ENCODE data around the gene KRTAP5-6.

KRTAP5-6 gene

GRCh38 chr11:1703146-1703545 is 6.2 kb downstream of the KRTAP5-6 start:
- DNase-seq, result no peak

- peak; percentile 51 for DNase-seq
Observed at GRCh38 chr11:1705126-1706052, 8.4 kb downstream of the KRTAP5-6 start.

GRCh38 chr11:1706634-1707400 is 9.8 kb downstream of the KRTAP5-6 start:
- no peak for DNase-seq

GRCh38 chr11:1707751-1708150 is 10.8 kb downstream of the KRTAP5-6 start:
- DNase-seq, result no peak

- DNase-seq, result no peak
Observed at GRCh38 chr11:1708716-1709115, 11.7 kb downstream of the KRTAP5-6 start.

GRCh38 chr11:1714908-1715885 is 18.2 kb downstream of the KRTAP5-6 start:
- no peak for DNase-seq

- DNase-seq, result no peak
Observed at GRCh38 chr11:1717745-1718144, 20.8 kb downstream of the KRTAP5-6 start.

GRCh38 chr11:1718326-1718725 is 21.3 kb downstream of the KRTAP5-6 start:
- no peak for DNase-seq

- DNase-seq, result no peak
Observed at GRCh38 chr11:1719781-1720180, 22.8 kb downstream of the KRTAP5-6 start.

- peak; percentile 55 for DNase-seq
Observed at GRCh38 chr11:1727096-1727690, 30.2 kb downstream of the KRTAP5-6 start.

GRCh38 chr11:1727861-1728260 is 30.9 kb downstream of the KRTAP5-6 start:
- DNase-seq, result no peak

- DNase-seq, result no peak
Observed at GRCh38 chr11:1728301-1728700, 31.3 kb downstream of the KRTAP5-6 start.

- peak; percentile 43 for DNase-seq
Observed at GRCh38 chr11:1728931-1729691, 32.1 kb downstream of the KRTAP5-6 start.

- DNase-seq, result no peak
Observed at GRCh38 chr11:1729692-1730011, 32.7 kb downstream of the KRTAP5-6 start.

- no peak for DNase-seq
Observed at GRCh38 chr11:1730059-1730629, 33.1 kb downstream of the KRTAP5-6 start.

GRCh38 chr11:1731451-1732059 is 34.6 kb downstream of the KRTAP5-6 start:
- no peak for DNase-seq

GRCh38 chr11:1732418-1733008 is 35.5 kb downstream of the KRTAP5-6 start:
- no peak for DNase-seq

GRCh38 chr11:1733009-1733715 is 36.2 kb downstream of the KRTAP5-6 start:
- DNase-seq, result no peak

GRCh38 chr11:1733716-1734640 is 37.0 kb downstream of the KRTAP5-6 start:
- no peak for DNase-seq

Measured in activated CD4-positive, alpha-beta T cell treated with anti-CD3 and anti-CD28 coated beads, Interleukin-2, Interleukin-6, amounts not matched to agents 100 ng/mL and 50 ng/mL, durations not matched to agents 16 hours and 8 hours (primary cell).